HEK293T (cell line): ENCODE measurements around the gene RPP38.

Experiments used
- CTCF ChIA-PET: fragments of 350-600 bp; formaldehyde crosslinking; extraction: SDS; loops from one replicate; lab custom pipeline; 2021; ENCODE audit warnings: antibody characterized with exemption, inconsistent platforms; lab: Yijun Ruan, JAX
- POLR2A ChIA-PET: fragments of 350-600 bp; formaldehyde crosslinking; extraction: SDS; loops from one replicate; lab custom pipeline; 2020; ENCODE audit warnings: antibody characterized with exemption, inconsistent platforms; lab: Yijun Ruan, JAX
- DNase-seq: peaks from one replicate; pipeline ENCODE4 v3.0.0; 2012; ENCODE audit warnings: mixed read lengths; ENCODE audit errors: extremely low spot score
- ARNT ChIP-seq: fragments of 450-650 bp; IDR thresholded peaks from 2 replicates; pipeline ENCODE4 v1.6.1; 2017; ENCODE audit warnings: mild to moderate bottlenecking
- BHLHE40 ChIP-seq: fragments of 450-650 bp; IDR thresholded peaks from 2 replicates; pipeline ENCODE4 v1.6.1; 2016; ENCODE audit warnings: mild to moderate bottlenecking, moderate library complexity, borderline replicate concordance
- CTBP1 ChIP-seq: fragments of 450-650 bp; IDR thresholded peaks from 2 replicates; pipeline ENCODE4 v1.6.1; 2016; ENCODE audit warnings: borderline replicate concordance
- ELF4 ChIP-seq: fragments of 450-650 bp; IDR thresholded peaks from 2 replicates; pipeline ENCODE4 v1.6.1; 2017; ENCODE audit warnings: antibody characterized with exemption
- FOXA1 ChIP-seq: fragments of 450-650 bp; IDR thresholded peaks from 2 replicates; pipeline ENCODE4 v1.6.1; 2016; ENCODE audit warnings: mild to moderate bottlenecking
- FOXK2 ChIP-seq: fragments of 450-650 bp; IDR thresholded peaks from 2 replicates; pipeline ENCODE4 v1.6.1; 2016; ENCODE audit warnings: mild to moderate bottlenecking
- FOXM1 ChIP-seq: fragments of 450-650 bp; IDR thresholded peaks from 2 replicates; pipeline ENCODE4 v1.6.1; 2017; ENCODE audit warnings: mild to moderate bottlenecking, borderline replicate concordance
- HDGF ChIP-seq: fragments of 450-650 bp; IDR thresholded peaks from 2 replicates; pipeline ENCODE4 v1.6.1; 2017; ENCODE audit warnings: antibody characterized with exemption, borderline replicate concordance
- L3MBTL2 ChIP-seq: fragments of 450-650 bp; conservative IDR thresholded peaks from 2 replicates; pipeline ENCODE4 v1.6.1; 2016; ENCODE audit warnings: mild to moderate bottlenecking
- LEF1 ChIP-seq: fragments of 450-650 bp; IDR thresholded peaks from 2 replicates; pipeline ENCODE4 v1.6.1; 2017; ENCODE audit warnings: mild to moderate bottlenecking, borderline replicate concordance
- NFRKB ChIP-seq: fragments of 450-650 bp; IDR thresholded peaks from 2 replicates; pipeline ENCODE4 v1.6.1; 2016; ENCODE audit warnings: mild to moderate bottlenecking, moderate library complexity
- PKNOX1 ChIP-seq: fragments of 450-650 bp; IDR thresholded peaks from 2 replicates; pipeline ENCODE4 v1.6.1; 2016
- SP1 ChIP-seq: fragments of 450-650 bp; IDR thresholded peaks from 2 replicates; pipeline ENCODE4 v1.6.1; 2017
- SUZ12 ChIP-seq: fragments of 450-650 bp; IDR thresholded peaks from 2 replicates; pipeline ENCODE4 v1.6.1; 2016; ENCODE audit warnings: mild to moderate bottlenecking
- TARDBP ChIP-seq: fragments of 450-650 bp; IDR thresholded peaks from 2 replicates; pipeline ENCODE4 v1.6.1; 2016
- ZNF384 ChIP-seq: fragments of 450-650 bp; IDR thresholded peaks from 2 replicates; pipeline ENCODE4 v1.6.1; 2016

The RPP38 gene

GRCh38 chr10:15103513-15103912 is 6.4 kb downstream of the RPP38 start:
- DNase-seq = no peak
- TF ChIP-seq ZNF384 = no peak
- CTCF ChIA-PET = no interaction called here
- POLR2A ChIA-PET = interaction anchor here (1.1 kb wide), 1 partner anchor 225 kb away, joined by 3 read pairs; no protein-coding TSS in a partner anchor

- peak; percentile 75 for DNase-seq
- TF ChIP-seq BHLHE40 (no peak), ARNT (peak; percentile 34; the same call in 1 of the 2 replicates), FOXK2 (no peak), NFRKB (no peak), LEF1 (no peak), HDGF (no peak)
- CTCF ChIA-PET = interaction anchor here (0.5 to 1.3 kb wide), 3 partner anchors 21 to 238 kb away, joined by 3 read pairs; no protein-coding TSS in a partner anchor
- POLR2A ChIA-PET = interaction anchor here (0.8 to 2.3 kb wide), 3 partner anchors 147 to 269 kb away, joined by 3 to 7 read pairs (median 3); partner anchors contain the start of genes CDNF, HSPA14, MEIG1 and MSANTD7
These were observed 9.3 kb downstream of the RPP38 start for GRCh38 chr10:15106352-15107013.

- TF ChIP-seq ZNF384 (no peak), FOXK2 (no peak), BHLHE40 (no peak), FOXA1 (no peak), ELF4 (no peak), HDGF (no peak), SUZ12 (no peak), TARDBP (no peak), L3MBTL2 (no peak), SP1 (no peak), PKNOX1 (no peak), CTBP1 (no peak), LEF1 (no peak), FOXM1 (no peak), NFRKB (no peak), ARNT (no peak)
- no peak for DNase-seq
- POLR2A ChIA-PET = no interaction called here
- CTCF ChIA-PET = interaction anchor here (0.6 kb wide), 1 partner anchor 141 kb away, joined by 3 read pairs; no protein-coding TSS in a partner anchor
These were observed 15.5 kb downstream of the RPP38 start for GRCh38 chr10:15112657-15113056.

GRCh38 chr10:15113766-15114165 is 16.6 kb downstream of the RPP38 start:
- POLR2A ChIA-PET = no interaction called here

GRCh38 chr10:15116225-15116624 is 19.1 kb downstream of the RPP38 start:
- no peak for DNase-seq
- ChIA-PET POLR2A (no interaction called here), CTCF (no interaction called here)
- no peak for TF ChIP-seq FOXM1
- TF ChIP-seq ARNT = no peak
- TF ChIP-seq L3MBTL2 = no peak
- no peak for TF ChIP-seq CTBP1
- no peak for TF ChIP-seq ZNF384
- TF ChIP-seq PKNOX1 = no peak
- no peak for TF ChIP-seq ELF4
- TF ChIP-seq SUZ12 = no peak
- no peak for TF ChIP-seq LEF1
- TF ChIP-seq BHLHE40 = no peak

More at GRCh38 chr10:15113766-15114165, 16.6 kb downstream of the RPP38 start:
- CTCF ChIA-PET = no interaction called here
- DNase-seq = no peak
- TF ChIP-seq SUZ12 (no peak), FOXK2 (no peak), ARNT (no peak), CTBP1 (no peak), SP1 (no peak), ZNF384 (no peak), L3MBTL2 (no peak), ELF4 (no peak), FOXM1 (no peak), NFRKB (no peak), FOXA1 (no peak), LEF1 (no peak), PKNOX1 (no peak), TARDBP (no peak), HDGF (no peak)

- ChIA-PET CTCF (no interaction called here), POLR2A (no interaction called here)
- no peak for DNase-seq
- TF ChIP-seq NFRKB = no peak
- no peak for TF ChIP-seq FOXK2
- TF ChIP-seq FOXA1 = no peak
- TF ChIP-seq SP1 = no peak
- TF ChIP-seq BHLHE40 = no peak
- no peak for TF ChIP-seq HDGF
- no peak for TF ChIP-seq TARDBP
- TF ChIP-seq LEF1 = no peak
- TF ChIP-seq FOXM1 = no peak
- no peak for TF ChIP-seq PKNOX1
- no peak for TF ChIP-seq CTBP1
- no peak for TF ChIP-seq ZNF384
- TF ChIP-seq SUZ12 = no peak
- no peak for TF ChIP-seq ELF4
- no peak for TF ChIP-seq ARNT
- no peak for TF ChIP-seq L3MBTL2
These were observed 21.5 kb downstream of the RPP38 start for GRCh38 chr10:15118615-15119014.
